SW 1271 (cell line): ENCODE measurements around the gene FAM3D.
"Not testable (repeated sequence)": the region's sequence is repeated elsewhere in the genome, so short reads cannot be mapped to it uniquely, and the experiment has no call there.

Source experiments
- DNase-seq, 2 experiments: peaks; one replicate each; lab custom pipeline; 2025; lab: John Stamatoyannopoulos, UW

The FAM3D gene, protein sequence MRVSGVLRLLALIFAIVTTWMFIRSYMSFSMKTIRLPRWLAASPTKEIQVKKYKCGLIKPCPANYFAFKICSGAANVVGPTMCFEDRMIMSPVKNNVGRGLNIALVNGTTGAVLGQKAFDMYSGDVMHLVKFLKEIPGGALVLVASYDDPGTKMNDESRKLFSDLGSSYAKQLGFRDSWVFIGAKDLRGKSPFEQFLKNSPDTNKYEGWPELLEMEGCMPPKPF

GRCh38 chr3:58666683-58667082, at the start of gene FAM3D:
TSS of gene FAM3D (minus strand) at chr3:58666774. CDS start at chr3:58655563, 11,211 bp downstream.
- no peak for DNase-seq

GRCh38 chr3:58713715-58714401, 47.3 kb upstream of the FAM3D start:
- DNase-seq, result no peak

DNA sequence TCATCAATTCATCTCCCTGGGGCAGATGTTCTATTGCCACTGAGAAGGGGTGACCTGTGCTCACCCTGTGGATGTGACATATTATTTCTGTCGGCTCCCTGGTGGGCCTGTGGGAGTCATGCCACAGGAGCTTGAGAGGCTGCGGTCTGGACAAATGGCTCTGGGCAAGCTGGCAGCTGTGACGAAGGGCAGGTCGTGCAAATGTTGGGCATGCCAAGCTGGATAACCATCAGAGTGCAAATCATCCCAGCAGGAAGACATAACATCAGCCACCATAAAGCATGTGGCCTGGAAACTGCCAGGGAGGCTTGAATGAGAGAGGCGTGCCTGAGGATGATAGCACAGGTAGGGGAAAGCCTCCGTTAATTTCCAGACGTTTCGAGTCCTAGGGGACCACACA, 45.3 kb upstream of the FAM3D start:
- no peak for DNase-seq

DNA sequence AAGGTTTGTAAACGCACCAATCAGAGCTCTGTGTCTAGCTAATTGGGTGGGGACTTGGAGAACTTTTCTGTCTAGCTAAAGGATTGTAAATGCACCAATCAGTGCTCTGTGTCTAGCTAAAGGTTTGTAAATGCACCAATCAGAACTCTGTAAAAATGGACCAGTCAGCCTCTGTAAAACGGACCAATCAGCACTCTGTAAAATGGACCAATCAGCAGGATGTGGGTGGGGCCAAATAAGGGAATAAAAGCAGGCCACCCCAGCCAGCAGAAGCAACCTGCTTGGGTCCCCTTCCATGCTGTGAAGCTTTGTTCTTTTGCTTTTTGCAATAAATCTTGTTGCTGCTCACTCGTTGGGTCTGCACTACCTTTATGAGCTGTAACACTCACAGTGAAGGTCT, 42.4 kb upstream of the FAM3D start:
- DNase-seq, result not testable (repeated sequence)

- no peak for DNase-seq
Observed at GRCh38 chr3:58708116-58708791, 41.7 kb upstream of the FAM3D start.

GRCh38 chr3:58707390-58707930, 40.9 kb upstream of the FAM3D start:
- DNase-seq, result no peak

- no peak for DNase-seq
Observed at GRCh38 chr3:58706395-58707167, 40.0 kb upstream of the FAM3D start.

DNA sequence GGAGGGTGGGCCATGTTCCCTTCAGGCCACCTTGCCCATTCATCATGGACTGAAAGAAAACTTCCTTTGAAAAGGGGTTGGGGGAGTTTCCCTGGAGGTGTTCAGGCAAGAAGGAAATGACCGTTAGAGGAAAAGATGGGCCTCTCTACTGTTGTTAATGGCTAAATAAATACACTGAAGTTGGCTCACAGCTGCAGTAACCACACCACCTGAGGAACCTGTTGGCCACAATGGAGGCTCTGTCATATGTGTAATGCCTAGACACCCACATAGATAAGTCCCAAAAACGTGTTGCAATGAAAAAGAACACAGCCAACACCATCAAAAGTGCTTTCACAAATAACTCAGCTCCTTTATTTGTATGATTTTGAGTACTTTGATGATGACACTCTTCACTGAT, 38.2 kb upstream of the FAM3D start:
- DNase-seq, result no peak

DNA sequence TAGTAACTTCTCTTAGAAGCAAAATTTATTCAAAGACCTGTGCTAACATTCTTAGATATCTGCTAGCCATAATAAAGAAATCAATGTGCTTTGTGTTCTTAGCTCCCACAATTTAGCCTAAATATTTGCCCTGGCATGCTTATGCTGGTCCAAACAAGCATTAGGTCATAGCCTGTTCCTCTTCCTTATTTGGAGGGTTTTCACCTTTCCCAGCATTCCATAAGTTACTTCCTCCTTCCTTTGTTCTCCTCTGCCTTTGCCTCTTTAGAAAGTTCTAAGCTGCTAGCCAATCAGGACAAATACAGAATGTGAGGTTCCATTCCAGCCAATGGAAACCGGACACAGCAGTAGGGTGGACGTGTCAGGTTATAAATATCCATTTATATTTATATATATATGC, 37.7 kb upstream of the FAM3D start:
- DNase-seq, result not testable (repeated sequence)

- no peak for DNase-seq
Observed at GRCh38 chr3:58698246-58698645, 31.7 kb upstream of the FAM3D start.

DNA sequence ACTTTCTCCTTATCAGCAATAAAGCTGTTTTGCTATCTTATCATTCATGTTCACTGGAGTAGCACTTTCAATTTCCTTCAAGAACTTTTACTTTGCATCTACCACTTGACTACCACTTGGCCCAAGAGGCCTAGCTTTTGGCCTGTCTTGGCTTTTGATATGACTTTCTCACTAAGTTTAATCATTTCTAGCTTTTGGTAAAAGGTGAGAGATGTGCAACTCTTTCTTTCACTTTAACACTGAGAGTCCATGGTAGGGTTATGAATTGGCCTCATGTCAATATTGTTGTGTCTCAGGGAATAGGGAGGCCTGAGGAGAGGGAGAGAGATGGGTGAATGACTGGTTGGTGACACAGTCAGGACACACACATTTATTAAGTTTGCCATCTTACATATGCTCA, 31.0 kb upstream of the FAM3D start:
- DNase-seq, result no peak

GRCh38 chr3:58696813-58697212, 30.2 kb upstream of the FAM3D start:
- not testable (repeated sequence) for DNase-seq

GRCh38 chr3:58696093-58696492, 29.5 kb upstream of the FAM3D start:
- DNase-seq, result no peak

- DNase-seq, result not testable (repeated sequence)
Observed at GRCh38 chr3:58695284-58695683, 28.7 kb upstream of the FAM3D start.

GRCh38 chr3:58693940-58694850, 27.6 kb upstream of the FAM3D start:
- DNase-seq, result no peak

GRCh38 chr3:58692484-58692883, 25.9 kb upstream of the FAM3D start:
- no peak for DNase-seq

DNA sequence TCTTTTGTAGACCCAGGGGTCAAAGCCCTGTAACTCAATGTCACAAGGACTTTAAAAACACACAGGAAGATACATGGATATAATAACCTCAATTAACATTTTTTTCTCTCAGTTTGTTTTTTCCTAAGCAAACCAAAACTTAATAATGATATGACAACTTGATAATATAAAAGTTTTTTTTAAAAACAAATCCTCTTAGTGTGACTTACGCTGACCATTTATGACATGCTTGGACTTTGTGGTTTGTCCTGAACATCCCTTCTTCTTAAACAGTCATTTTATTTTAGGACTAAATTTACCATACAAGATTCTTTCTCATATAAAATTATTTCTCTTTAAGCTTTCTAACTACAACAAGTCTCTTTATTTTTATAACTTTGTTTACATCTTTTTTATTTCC, 25.4 kb upstream of the FAM3D start:
- DNase-seq, result peak in 1 of 2 experiments; percentile 11

DNA sequence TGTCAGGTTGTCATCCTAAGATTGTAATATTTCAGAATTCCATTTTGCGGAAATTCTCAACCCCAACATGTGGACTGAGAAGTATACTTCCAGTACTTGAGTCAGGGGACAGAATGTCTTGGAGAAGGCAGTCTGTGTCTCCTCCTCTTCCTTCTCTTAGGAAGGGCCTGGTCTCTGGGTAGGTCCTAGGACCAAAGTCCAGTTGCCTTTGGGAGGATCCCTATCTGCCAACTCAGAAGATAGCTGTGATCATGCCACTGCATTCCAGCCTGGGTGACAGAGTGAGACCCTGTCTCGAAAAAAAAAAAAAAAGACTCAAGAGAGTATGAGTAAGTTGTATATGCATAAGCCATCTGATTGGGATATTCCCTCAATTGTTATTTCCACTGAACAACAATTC, 23.9 kb upstream of the FAM3D start:
- no peak for DNase-seq

- DNase-seq, result no peak
Observed at GRCh38 chr3:58688574-58688973, 22.0 kb upstream of the FAM3D start.

DNA sequence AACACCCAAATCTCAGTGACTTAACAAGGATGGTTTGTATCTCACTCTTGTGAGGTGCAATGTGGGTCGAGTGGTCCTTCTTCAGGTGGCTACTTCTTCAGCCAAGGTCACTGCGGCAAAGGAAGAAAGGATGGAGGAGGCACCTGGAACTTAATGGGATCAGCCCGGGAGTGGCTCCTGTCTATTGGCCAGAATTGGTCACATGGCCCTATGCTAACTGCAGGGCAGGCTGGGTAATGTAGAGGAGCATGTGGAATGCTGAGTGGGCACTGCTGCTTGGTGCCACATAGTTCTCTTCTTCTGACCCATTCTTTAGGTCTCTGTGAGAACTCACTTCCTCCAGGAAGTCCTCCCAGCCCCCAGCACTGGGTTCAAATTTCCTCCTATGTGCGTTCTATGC, 20.3 kb upstream of the FAM3D start:
- DNase-seq, result no peak

GRCh38 chr3:58685641-58686040, 19.1 kb upstream of the FAM3D start:
- no peak for DNase-seq
